WTC11 (cell line): ENCODE results near the gene GTSE1. TPM values are rescaled to one million over a fixed set of nuclear protein-coding genes. Genes with fewer than 3 reads are reported as not detected.

ENCODE experiments used
- ATAC-seq: fragments of 200-7000 bp; cut with Tn5 transposase; 2 replicates; pipeline ENCODE4 v1.10.0; 2021; ENCODE audit warnings: mild to moderate bottlenecking, moderate library complexity
- CTCF ChIA-PET: fragments of 300-600 bp; sonication (Branson Sonifier 250); formaldehyde crosslinking; loops from one replicate; lab custom pipeline; 2021; ENCODE audit warnings: antibody characterized with exemption; lab: Charles Lee
- POLR2A ChIA-PET: fragments of 350-600 bp; sonication (Branson Sonifier 250); formaldehyde crosslinking; loops from one replicate; lab custom pipeline; 2021; ENCODE audit warnings: antibody characterized with exemption; lab: Charles Lee
- DNase-seq: peaks from one replicate; pipeline ENCODE4 v3.0.0; 2021; ENCODE audit warnings: low spot score
- H3K27ac Mint-ChIP-seq: 2 replicates; pipeline ENCODE4 v1.8.0; 2021; ENCODE audit warnings: mixed read lengths
- H3K27me3 Mint-ChIP-seq: 2 replicates; pipeline ENCODE4 v1.8.0; 2021; ENCODE audit warnings: low read depth, mild to moderate bottlenecking, moderate library complexity, mixed read lengths
- H3K36me3 Mint-ChIP-seq: 2 replicates; pipeline ENCODE4 v1.8.0; 2021; ENCODE audit warnings: mixed read lengths
- H3K4me1 Mint-ChIP-seq: 2 replicates; pipeline ENCODE4 v1.8.0; 2022; ENCODE audit warnings: mixed read lengths
- H3K4me3 Mint-ChIP-seq: 2 replicates; pipeline ENCODE4 v1.8.0; 2021; ENCODE audit warnings: mild to moderate bottlenecking, moderate library complexity, mixed read lengths
- H3K9me3 Mint-ChIP-seq: 2 replicates; pipeline ENCODE4 v1.8.0; 2021; ENCODE audit warnings: mixed read lengths
- AFF4 ChIP-seq: sonication (generic); formaldehyde crosslinking; IDR thresholded peaks from 2 replicates; pipeline ENCODE4 v1.8.1; 2023; ENCODE audit warnings: mild to moderate bottlenecking, missing genetic modification reagents, borderline replicate concordance
- ATF2 ChIP-seq: sonication (generic); formaldehyde crosslinking; IDR thresholded peaks from 2 replicates; pipeline ENCODE4 v1.8.1; 2022; ENCODE audit warnings: low read depth, missing genetic modification reagents, borderline replicate concordance
- CREM ChIP-seq: sonication (generic); formaldehyde crosslinking; IDR thresholded peaks from 2 replicates; pipeline ENCODE4 v1.8.1; 2022; ENCODE audit warnings: mild to moderate bottlenecking, missing genetic modification reagents, moderate library complexity
- E2F4 ChIP-seq: sonication (generic); formaldehyde crosslinking; IDR thresholded peaks from 2 replicates; pipeline ENCODE4 v1.8.1; 2022; ENCODE audit warnings: low read depth, mild to moderate bottlenecking, moderate library complexity, missing genetic modification reagents, borderline replicate concordance
- FOXP1 ChIP-seq: sonication (generic); formaldehyde crosslinking; IDR thresholded peaks from 2 replicates; pipeline ENCODE4 v1.8.0; 2022; ENCODE audit warnings: missing genetic modification reagents, mild to moderate bottlenecking, moderate library complexity, borderline replicate concordance
- GTF2I ChIP-seq: fragments of 250-450 bp; sonication (Bioruptor Pico); conservative IDR thresholded peaks from 2 replicates; pipeline ENCODE4 v1.4.0; 2021; ENCODE audit warnings: mild to moderate bottlenecking
- HMGXB4 ChIP-seq: sonication (generic); formaldehyde crosslinking; IDR thresholded peaks from 2 replicates; pipeline ENCODE4 v1.8.1; 2023; ENCODE audit warnings: mild to moderate bottlenecking, moderate library complexity, missing genetic modification reagents
- JAZF1 ChIP-seq: fragments of 250-450 bp; sonication (Bioruptor Pico); IDR thresholded peaks from 2 replicates; pipeline ENCODE4 v1.9.0; 2021; ENCODE audit warnings: moderate library complexity, mild to moderate bottlenecking, inconsistent platforms
- NFE2L1 ChIP-seq: sonication (generic); formaldehyde crosslinking; IDR thresholded peaks from 2 replicates; pipeline ENCODE4 v1.8.1; 2023; ENCODE audit warnings: missing genetic modification reagents
- NR2C2 ChIP-seq: sonication (generic); formaldehyde crosslinking; IDR thresholded peaks from 2 replicates; pipeline ENCODE4 v1.8.0; 2022; ENCODE audit warnings: mild to moderate bottlenecking, missing genetic modification reagents
- SMAD4 ChIP-seq: sonication (generic); formaldehyde crosslinking; IDR thresholded peaks from 2 replicates; pipeline ENCODE4 v1.8.0; 2022; ENCODE audit warnings: mild to moderate bottlenecking, missing genetic modification reagents
- SP1 ChIP-seq: sonication (generic); formaldehyde crosslinking; conservative IDR thresholded peaks from 2 replicates; pipeline ENCODE4 v1.8.1; 2022; ENCODE audit warnings: missing genetic modification reagents
- ZNF121 ChIP-seq: sonication (generic); formaldehyde crosslinking; IDR thresholded peaks from 2 replicates; pipeline ENCODE4 v1.8.0; 2023; ENCODE audit warnings: missing genetic modification reagents
- ZNF281 ChIP-seq: sonication (generic); formaldehyde crosslinking; IDR thresholded peaks from 2 replicates; pipeline ENCODE4 v1.8.0; 2023; ENCODE audit warnings: mild to moderate bottlenecking, missing genetic modification reagents
- ZNF317 ChIP-seq: sonication (generic); formaldehyde crosslinking; IDR thresholded peaks from 2 replicates; pipeline ENCODE4 v1.8.1; 2023; ENCODE audit warnings: low read depth, mild to moderate bottlenecking, moderate library complexity, missing genetic modification reagents, borderline replicate concordance
- ZNF423 ChIP-seq: fragments of 250-450 bp; sonication (Bioruptor Pico); IDR thresholded peaks from 2 replicates; pipeline ENCODE4 v2.1.2; 2022; ENCODE audit warnings: mild to moderate bottlenecking, moderate library complexity
- total RNA-seq: library from RNA; stranded (reverse); gene quantifications from 3 replicates; pipeline ENCODE4 v1.2.3, GENCODE V29; 2021
- TF ChIP-seq, protein P1 (sequence below): sonication (generic); formaldehyde crosslinking; IDR thresholded peaks from 2 replicates; pipeline ENCODE4 v1.8.1; 2023; ENCODE audit warnings: mild to moderate bottlenecking, missing genetic modification reagents, moderate library complexity
- TF ChIP-seq, protein P2 (sequence below): sonication (generic); formaldehyde crosslinking; IDR thresholded peaks from 2 replicates; pipeline ENCODE4 v1.8.1; 2022; ENCODE audit warnings: mild to moderate bottlenecking, moderate library complexity, missing genetic modification reagents
- TF ChIP-seq, protein P3 (sequence below): sonication (generic); formaldehyde crosslinking; IDR thresholded peaks from 2 replicates; pipeline ENCODE4 v1.8.1; 2022; ENCODE audit warnings: mild to moderate bottlenecking, missing genetic modification reagents, moderate library complexity, borderline replicate concordance

GTSE1 gene
- total RNA-seq, 1 experiment from 2014 or later: 56.1 TPM

DNA sequence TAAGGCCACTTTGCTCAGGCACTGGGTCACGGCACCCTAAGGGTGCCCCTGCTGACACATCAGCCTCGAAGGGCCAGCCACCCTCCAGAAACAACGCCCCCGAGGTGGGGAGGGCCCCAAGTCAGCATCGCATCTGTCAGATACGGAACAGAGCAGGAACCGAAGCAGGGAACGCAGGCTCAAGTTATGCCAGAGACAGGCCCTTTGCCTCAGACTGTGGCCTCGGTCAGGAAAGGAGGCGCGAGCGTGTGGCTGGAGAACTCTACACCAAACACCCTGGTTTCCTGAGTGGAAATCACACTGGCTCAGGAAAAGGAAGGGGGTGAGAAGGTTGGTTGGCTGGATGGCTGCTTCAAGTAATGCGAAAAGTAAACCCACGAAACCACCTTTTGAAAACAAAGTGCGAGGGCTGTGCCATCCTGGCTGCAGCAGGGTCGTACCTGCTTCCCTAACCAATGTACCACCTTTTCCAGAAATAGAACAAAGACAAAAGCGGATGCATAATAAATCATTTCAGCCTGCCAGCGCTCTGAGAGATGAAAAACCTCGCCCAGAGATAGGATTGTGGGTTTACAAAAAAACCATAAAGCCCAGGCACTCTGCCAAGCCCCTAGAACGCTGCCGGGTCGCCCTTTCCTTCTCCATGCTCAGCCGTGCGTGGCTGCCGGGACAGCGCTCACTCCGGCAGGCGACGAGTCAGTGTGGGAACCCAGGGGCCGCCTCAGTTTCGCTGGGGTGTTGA, 77.4 kb downstream of the GTSE1 start:
- Mint-ChIP-seq H3K9me3 (peaks cover 4% of the 10 kb centered on the region), H3K27me3 (no peaks in the 10 kb centered on the region), H3K36me3 (peaks cover 9% of the 10 kb centered on the region), H3K4me1 (peaks cover 24% of the 10 kb centered on the region), H3K27ac (no peak overlapping the region; the same call in 1 of the 2 replicates), H3K4me3 (no peak overlapping the region)
- CTCF ChIA-PET: interaction anchor here (1.0 kb wide), 1 partner anchor 28 kb away, joined by 3 read pairs; no protein-coding TSS in a partner anchor
- POLR2A ChIA-PET: no interaction called here
- DNase-seq: no peak
- ATAC-seq: no peak
- TF ChIP-seq E2F4 (CRISPR knock-in tag) (no peak), ZNF121 (CRISPR knock-in tag) (no peak), ZNF317 (no peak), FOXP1 (CRISPR knock-in tag) (no peak), JAZF1 (CRISPR knock-in tag) (no peak), SP1 (no peak), HMGXB4 (CRISPR knock-in tag) (no peak), AFF4 (no peak), NFE2L1 (CRISPR knock-in tag) (no peak), ZNF423 (CRISPR knock-in tag) (no peak), ATF2 (CRISPR knock-in tag) (no peak), CREM (CRISPR knock-in tag) (no peak), ZNF281 (CRISPR knock-in tag) (no peak), GTF2I (CRISPR knock-in tag) (no peak), SMAD4 (CRISPR knock-in tag) (no peak), NR2C2 (CRISPR knock-in tag) (no peak)
- TF ChIP-seq, protein P1, sequence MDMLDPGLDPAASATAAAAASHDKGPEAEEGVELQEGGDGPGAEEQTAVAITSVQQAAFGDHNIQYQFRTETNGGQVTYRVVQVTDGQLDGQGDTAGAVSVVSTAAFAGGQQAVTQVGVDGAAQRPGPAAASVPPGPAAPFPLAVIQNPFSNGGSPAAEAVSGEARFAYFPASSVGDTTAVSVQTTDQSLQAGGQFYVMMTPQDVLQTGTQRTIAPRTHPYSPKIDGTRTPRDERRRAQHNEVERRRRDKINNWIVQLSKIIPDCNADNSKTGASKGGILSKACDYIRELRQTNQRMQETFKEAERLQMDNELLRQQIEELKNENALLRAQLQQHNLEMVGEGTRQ (CRISPR knock-in tag): no peak
- TF ChIP-seq, protein P2, sequence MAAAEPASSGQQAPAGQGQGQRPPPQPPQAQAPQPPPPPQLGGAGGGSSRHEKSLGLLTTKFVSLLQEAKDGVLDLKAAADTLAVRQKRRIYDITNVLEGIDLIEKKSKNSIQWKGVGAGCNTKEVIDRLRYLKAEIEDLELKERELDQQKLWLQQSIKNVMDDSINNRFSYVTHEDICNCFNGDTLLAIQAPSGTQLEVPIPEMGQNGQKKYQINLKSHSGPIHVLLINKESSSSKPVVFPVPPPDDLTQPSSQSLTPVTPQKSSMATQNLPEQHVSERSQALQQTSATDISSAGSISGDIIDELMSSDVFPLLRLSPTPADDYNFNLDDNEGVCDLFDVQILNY (CRISPR knock-in tag): no peak
- TF ChIP-seq, protein P3, sequence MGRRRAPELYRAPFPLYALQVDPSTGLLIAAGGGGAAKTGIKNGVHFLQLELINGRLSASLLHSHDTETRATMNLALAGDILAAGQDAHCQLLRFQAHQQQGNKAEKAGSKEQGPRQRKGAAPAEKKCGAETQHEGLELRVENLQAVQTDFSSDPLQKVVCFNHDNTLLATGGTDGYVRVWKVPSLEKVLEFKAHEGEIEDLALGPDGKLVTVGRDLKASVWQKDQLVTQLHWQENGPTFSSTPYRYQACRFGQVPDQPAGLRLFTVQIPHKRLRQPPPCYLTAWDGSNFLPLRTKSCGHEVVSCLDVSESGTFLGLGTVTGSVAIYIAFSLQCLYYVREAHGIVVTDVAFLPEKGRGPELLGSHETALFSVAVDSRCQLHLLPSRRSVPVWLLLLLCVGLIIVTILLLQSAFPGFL (CRISPR knock-in tag): no peak
